ENCODE results near the gene NFIA.

DNA sequence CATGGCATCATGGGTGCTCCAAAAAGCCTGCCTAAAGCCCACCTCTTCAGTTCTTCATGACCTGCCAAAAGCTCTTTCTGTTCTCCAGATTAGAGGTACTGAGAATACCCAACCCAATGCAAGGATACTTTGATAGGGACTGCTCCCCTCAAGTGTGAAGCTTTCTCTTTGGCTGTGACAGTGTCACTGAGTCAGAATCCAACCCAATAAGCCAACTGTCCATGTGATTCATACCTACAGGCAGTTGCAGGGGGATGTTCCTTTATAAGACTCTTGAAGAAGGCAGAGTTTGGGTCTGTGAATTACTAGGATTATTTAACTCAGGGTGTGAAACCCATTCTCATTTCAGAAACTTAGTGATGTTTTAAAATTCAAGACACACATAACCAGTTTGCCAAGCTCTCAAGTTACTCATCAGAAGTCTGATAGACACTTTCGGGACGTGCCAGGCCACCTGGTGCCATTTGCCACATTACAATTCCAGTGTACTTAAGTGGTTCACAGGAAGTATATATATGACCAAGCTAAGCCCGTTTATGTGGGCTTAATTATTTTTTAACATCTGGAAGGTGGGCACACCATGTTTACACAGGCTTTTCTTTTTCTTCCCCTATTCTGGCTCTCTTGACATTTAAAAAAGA, 265.8 kb downstream of the NFIA start:
- TF ChIP-seq, protein P1, sequence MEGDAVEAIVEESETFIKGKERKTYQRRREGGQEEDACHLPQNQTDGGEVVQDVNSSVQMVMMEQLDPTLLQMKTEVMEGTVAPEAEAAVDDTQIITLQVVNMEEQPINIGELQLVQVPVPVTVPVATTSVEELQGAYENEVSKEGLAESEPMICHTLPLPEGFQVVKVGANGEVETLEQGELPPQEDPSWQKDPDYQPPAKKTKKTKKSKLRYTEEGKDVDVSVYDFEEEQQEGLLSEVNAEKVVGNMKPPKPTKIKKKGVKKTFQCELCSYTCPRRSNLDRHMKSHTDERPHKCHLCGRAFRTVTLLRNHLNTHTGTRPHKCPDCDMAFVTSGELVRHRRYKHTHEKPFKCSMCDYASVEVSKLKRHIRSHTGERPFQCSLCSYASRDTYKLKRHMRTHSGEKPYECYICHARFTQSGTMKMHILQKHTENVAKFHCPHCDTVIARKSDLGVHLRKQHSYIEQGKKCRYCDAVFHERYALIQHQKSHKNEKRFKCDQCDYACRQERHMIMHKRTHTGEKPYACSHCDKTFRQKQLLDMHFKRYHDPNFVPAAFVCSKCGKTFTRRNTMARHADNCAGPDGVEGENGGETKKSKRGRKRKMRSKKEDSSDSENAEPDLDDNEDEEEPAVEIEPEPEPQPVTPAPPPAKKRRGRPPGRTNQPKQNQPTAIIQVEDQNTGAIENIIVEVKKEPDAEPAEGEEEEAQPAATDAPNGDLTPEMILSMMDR (IDR thresholded peaks at IDR 0.05; ENCODE audit: low read length) = no peak
- TF ChIP-seq EZH2 (optimal IDR thresholded peaks at IDR 0.05; ENCODE audit: low read depth, low read length) = no peak
